Fibroblast of lung (primary cell): ENCODE measurements around the gene LINGO3.

Source experiments
- EZH2 ChIP-seq: IDR thresholded peaks from 2 replicates; pipeline ENCODE4 v1.5.1; 2012; ENCODE audit warnings: low read length, control low read depth, mild to moderate bottlenecking; ENCODE audit errors: missing control alignments
- TF ChIP-seq, protein P1 (sequence below), 2 donors: IDR thresholded peaks in 1 of 2; conservative IDR thresholded peaks in 1 of 2; 1 replicate in 1 of 2; 2 replicates in 1 of 2; pipeline ENCODE4 v1.5.1; 2011 to 2012; ENCODE audit warnings: low read length in 2 of 2, control low read depth in 1 of 2, inconsistent platforms in 1 of 2, low read depth in 1 of 2, mild to moderate bottlenecking in 1 of 2

DNA sequence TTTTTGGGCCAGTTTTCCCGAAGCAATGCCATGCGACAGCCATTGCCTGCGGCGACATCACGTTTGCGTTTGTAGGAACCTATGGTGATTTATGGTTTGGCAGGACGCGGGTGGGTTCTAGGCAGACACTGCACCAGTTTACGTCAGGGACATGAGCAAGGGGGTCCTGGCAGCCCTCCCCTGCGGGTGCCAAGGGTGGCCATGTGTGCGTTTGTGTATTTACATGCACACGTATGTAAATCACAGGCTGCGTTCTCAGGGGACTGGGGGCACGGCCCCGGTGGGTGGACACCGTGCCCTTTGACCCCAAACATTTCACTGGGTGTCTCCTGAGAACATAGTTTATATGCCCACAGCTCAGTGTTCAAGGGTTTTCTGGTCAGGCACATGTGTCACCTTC lies 42.7 kb upstream of the LINGO3 start:
- TF ChIP-seq, protein P1, sequence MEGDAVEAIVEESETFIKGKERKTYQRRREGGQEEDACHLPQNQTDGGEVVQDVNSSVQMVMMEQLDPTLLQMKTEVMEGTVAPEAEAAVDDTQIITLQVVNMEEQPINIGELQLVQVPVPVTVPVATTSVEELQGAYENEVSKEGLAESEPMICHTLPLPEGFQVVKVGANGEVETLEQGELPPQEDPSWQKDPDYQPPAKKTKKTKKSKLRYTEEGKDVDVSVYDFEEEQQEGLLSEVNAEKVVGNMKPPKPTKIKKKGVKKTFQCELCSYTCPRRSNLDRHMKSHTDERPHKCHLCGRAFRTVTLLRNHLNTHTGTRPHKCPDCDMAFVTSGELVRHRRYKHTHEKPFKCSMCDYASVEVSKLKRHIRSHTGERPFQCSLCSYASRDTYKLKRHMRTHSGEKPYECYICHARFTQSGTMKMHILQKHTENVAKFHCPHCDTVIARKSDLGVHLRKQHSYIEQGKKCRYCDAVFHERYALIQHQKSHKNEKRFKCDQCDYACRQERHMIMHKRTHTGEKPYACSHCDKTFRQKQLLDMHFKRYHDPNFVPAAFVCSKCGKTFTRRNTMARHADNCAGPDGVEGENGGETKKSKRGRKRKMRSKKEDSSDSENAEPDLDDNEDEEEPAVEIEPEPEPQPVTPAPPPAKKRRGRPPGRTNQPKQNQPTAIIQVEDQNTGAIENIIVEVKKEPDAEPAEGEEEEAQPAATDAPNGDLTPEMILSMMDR (conservative IDR thresholded peaks at IDR 0.05 in 1 of 2, IDR thresholded peaks at IDR 0.05 in 1 of 2; ENCODE audit: low read depth in 1 of 2, low read length in 2 of 2): no peak
- no peak for TF ChIP-seq EZH2
